Measurements from ENCODE around the gene PPME1.
A peak's percentile ranks its signal among the peaks of the same experiment; 100 is the strongest.
"Not testable (repeated sequence)": the region's sequence is repeated elsewhere in the genome, so short reads cannot be mapped to it uniquely, and the experiment has no call there.

PPME1 gene

GRCh38 chr11:74170694-74171629 lies at the start of gene PPME1, which contains the start of gene C2CD3:
PPME1 (plus strand) TSS chr11:74171289; CDS start chr11:74171422, 133 bp downstream.
C2CD3 (minus strand) TSS chr11:74171002; CDS start chr11:74170792, 210 bp downstream.
- peak; percentile 100 for DNase-seq

GRCh38 chr11:74121804-74122203 lies 49.3 kb upstream of the PPME1 start:
- no peak for DNase-seq

- DNase-seq, result no peak
Observed at GRCh38 chr11:74123008-74123448, 48.1 kb upstream of the PPME1 start.

GRCh38 chr11:74129121-74129520 lies 42.0 kb upstream of the PPME1 start:
- not testable (repeated sequence) for DNase-seq

- no peak for DNase-seq
Observed at GRCh38 chr11:74132833-74133232, 38.3 kb upstream of the PPME1 start.

- no peak for DNase-seq
Observed at GRCh38 chr11:74133436-74133835, 37.7 kb upstream of the PPME1 start.

- no peak for DNase-seq
Observed at GRCh38 chr11:74134661-74135060, 36.4 kb upstream of the PPME1 start.

GRCh38 chr11:74135127-74135840 lies 35.8 kb upstream of the PPME1 start:
- no peak for DNase-seq

GRCh38 chr11:74138021-74138420 lies 33.1 kb upstream of the PPME1 start:
- no peak for DNase-seq

GRCh38 chr11:74138572-74138971 lies 32.5 kb upstream of the PPME1 start:
- DNase-seq, result no peak

GRCh38 chr11:74139151-74139918 lies 31.8 kb upstream of the PPME1 start:
- DNase-seq, result no peak

GRCh38 chr11:74139919-74140431 lies 31.1 kb upstream of the PPME1 start:
- DNase-seq, result not testable (repeated sequence)

- DNase-seq, result no peak
Observed at GRCh38 chr11:74141241-74141695, 29.8 kb upstream of the PPME1 start.

- no peak for DNase-seq
Observed at GRCh38 chr11:74141908-74142307, 29.2 kb upstream of the PPME1 start.

- no peak for DNase-seq
Observed at GRCh38 chr11:74142624-74143023, 28.5 kb upstream of the PPME1 start.

- no peak for DNase-seq
Observed at GRCh38 chr11:74144592-74144991, 26.5 kb upstream of the PPME1 start.

- DNase-seq, result no peak
Observed at GRCh38 chr11:74147199-74147929, 23.7 kb upstream of the PPME1 start.

- no peak for DNase-seq
Observed at GRCh38 chr11:74153224-74153623, 17.9 kb upstream of the PPME1 start.

- DNase-seq, result no peak
Observed at GRCh38 chr11:74154620-74155281, 16.3 kb upstream of the PPME1 start.

- DNase-seq, result no peak
Observed at GRCh38 chr11:74157169-74157568, 13.9 kb upstream of the PPME1 start.

- DNase-seq, result no peak
Observed at GRCh38 chr11:74159642-74160041, 11.4 kb upstream of the PPME1 start.
